GM18499 (cell line): ENCODE measurements around the gene AHRR.
"Not testable (repeated sequence)": the region's sequence is repeated elsewhere in the genome, so short reads cannot be mapped to it uniquely, and the experiment has no call there.

Experiments
- ATAC-seq: cut with Tn5 transposase; IDR thresholded peaks from one replicate; pipeline ENCODE4 v1.9.1; 2021; ENCODE audit warnings: moderate number of reproducible peaks; ENCODE audit not compliant: insufficient read depth, unreplicated experiment

AHRR gene

DNA sequence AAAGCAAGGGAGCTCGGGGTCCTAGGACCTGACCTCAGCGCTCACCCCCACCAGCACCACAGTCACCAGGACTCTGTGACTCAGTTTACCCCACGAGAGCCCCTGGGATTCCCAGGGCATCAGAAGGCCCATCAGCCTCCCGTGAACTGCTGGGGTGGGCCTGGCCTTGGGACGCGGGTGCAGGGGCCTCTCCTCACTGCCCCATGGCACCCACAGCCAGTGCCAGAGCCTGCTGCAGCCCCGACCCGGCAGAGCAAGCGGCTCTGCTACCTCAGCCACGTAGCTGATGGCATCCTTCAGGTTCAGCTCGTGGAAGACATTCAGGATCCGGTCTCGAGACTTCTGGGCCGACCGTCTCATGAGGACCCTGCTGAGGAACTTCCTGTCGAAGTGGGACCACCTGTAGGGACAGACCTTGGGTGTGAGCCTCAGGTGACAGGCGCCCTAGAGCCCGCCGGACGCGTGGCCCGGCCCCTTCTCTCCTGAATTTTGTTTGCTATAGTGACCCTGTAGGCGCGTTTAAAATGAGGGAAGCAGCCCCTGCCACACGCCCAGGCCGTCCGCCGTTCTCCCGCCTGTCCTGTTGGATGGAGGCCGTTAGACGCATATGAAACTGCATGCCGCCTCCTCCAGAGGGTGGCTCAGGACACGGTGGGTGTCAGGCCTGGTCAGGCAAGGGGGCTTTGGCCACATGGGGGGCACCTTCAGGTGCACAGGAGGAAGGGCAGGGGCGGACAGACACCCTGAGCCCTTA, 158.2 kb downstream of the AHRR start:
- no peak for ATAC-seq

- ATAC-seq = no peak
Observed at GRCh38 chr5:481347-481746, 159.8 kb downstream of the AHRR start.

- ATAC-seq = no peak
Observed at GRCh38 chr5:482021-482420, 160.5 kb downstream of the AHRR start.

DNA sequence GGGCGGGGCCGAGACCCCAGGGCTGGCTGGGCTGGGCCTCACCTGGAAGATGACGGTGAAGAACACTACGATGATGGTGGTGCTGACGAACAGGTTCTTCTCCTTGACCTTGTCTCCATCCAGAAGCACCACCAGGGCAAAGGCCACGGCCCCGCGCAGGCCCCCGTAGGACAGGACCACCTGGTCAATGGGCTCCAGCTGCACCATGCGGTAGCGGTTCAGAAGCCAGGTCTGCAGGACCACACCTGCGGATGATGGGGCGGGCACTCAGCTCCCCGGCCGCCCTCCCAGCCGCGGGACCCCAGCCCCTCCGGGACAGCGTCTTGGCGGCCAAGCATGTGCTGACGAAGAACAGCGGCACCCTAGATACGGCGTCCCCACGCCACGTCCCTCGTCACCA, 161.0 kb downstream of the AHRR start:
- ATAC-seq = no peak

GRCh38 chr5:483011-483410, 161.5 kb downstream of the AHRR start:
- ATAC-seq = no peak

GRCh38 chr5:483434-484140, 162.1 kb downstream of the AHRR start:
- ATAC-seq = no peak

DNA sequence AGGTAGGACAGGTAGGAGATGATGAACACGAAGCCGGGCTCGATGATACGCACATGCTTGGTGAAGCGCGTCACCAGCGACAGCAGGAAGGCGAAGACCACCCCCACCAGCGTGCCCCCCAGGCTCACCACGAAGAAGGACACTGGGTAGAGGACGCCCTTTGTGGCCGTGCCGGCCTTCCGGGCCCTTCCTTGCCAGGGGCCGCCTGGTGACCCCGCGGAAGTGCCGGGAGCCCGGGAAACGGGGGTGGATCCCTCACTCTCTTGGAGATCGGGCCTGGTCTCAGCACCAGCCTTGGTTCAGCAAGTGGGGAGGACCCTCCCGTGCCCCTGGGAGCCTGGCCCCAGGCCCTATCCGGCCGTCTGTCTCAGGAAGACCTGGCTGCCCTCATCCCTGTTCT, 163.0 kb downstream of the AHRR start:
- ATAC-seq = no peak

GRCh38 chr5:485113-485945, 163.8 kb downstream of the AHRR start:
- no peak for ATAC-seq

GRCh38 chr5:485946-486491, 164.5 kb downstream of the AHRR start:
- no peak for ATAC-seq

DNA sequence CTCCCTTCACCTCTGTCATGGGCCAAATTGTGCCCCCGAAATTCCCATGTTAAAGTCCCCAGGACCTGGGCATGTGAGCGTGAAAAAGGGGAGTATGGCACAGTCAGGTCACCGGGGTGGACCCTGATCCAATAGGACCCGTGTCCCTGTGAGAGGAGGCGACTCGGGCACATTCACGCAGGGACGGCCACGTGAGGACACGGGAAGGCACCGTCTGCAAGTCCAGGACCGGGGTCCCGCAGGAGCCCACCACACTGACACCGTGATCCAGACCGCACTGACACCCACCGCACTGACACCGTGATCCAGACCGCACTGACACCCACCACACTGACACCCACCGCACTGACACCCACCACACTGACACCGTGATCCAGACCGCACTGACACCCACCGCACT, 165.1 kb downstream of the AHRR start:
- not testable (repeated sequence) for ATAC-seq
